ENCODE measurements around the gene USP2. TPM values are rescaled to one million over a fixed set of nuclear protein-coding genes. Genes with fewer than 3 reads are reported as not detected.

Gene USP2
- total and polyA plus RNA-seq, 7 experiments from 2014 or later, result 0.07 to 1.1 (median 0.43) TPM

DNA sequence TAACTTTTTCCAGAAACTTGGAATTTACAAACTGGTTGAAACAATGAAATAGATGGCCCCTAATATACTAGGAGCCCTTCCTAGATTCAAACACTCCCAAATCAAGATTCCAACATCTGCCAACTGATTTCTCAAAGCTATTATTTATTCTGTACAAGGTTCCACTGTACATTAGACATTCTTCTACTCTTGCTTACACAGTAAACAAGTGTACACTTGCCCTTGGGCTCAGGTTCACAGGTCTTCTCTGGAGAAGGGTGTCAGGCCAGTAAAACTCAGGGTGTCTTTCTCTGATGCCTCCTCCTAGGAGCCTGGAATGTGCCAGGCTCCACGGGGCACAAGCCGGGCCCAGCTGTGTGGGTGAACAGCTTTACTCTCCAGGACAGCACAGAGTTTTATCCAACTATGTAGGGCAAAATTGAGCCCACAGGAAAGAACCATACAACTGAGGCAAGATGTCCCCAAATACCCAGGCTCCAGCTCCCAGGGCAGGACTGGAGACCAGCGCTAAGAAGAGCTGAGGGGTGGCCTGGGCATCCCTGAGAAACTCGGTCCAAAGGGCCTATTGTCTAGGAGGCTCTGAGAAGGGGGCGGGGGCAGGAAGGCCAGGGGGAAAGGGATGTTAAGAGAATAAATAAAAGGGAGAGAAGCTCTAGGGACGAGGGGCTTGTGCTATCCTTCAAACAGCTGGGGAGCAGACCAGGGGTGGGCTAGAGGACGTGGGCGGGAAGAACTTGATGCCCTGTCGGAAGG lies 26.2 kb downstream of the USP2 start:
- no peak for ATAC-seq
- Mint-ChIP-seq H3K36me3 (no peaks in the 10 kb centered on the region), H3K4me3 (peak overlapping the region; percentile 14 to 96 (median 67)), H3K9me3 (no peaks in the 10 kb centered on the region), H3K4me1 (peaks cover 0 to 18% (median 5%) of the 10 kb centered on the region in 7 donors), H3K27ac (no peak overlapping the region), H3K27me3 (peaks cover 16 to 59% (median 36%) of the 10 kb centered on the region in 5 donors)
- Histone ChIP-seq H3K9me3 (ENCODE audit: control insufficient read depth in 2 of 3, low read length in 3 of 3) (no peaks in the 10 kb centered on the region), H3K4me1 (ENCODE audit: control insufficient read depth in 2 of 2, insufficient read depth in 2 of 2, low read length in 2 of 2) (no peaks in the 10 kb centered on the region), H3K36me3 (ENCODE audit: control insufficient read depth in 2 of 3, insufficient read depth in 3 of 3, low read length in 3 of 3) (no peaks in the 10 kb centered on the region), H3K27ac (ENCODE audit: low read depth, low read length) (no peak overlapping the region), H3K27me3 (ENCODE audit: control insufficient read depth in 2 of 2, insufficient read depth in 2 of 2, low read length in 2 of 2) (no peaks in the 10 kb centered on the region), H3K4me3 (ENCODE audit: low read length) (no peak overlapping the region)
- ChIA-PET CTCF (interaction anchor here (1.0 to 3.2 kb wide), 11 partner anchors 9 to 240 kb away, joined by 3 to 34 read pairs (median 6); partner anchors contain the start of gene USP2), POLR2A (interaction anchor here (0.8 to 2.4 kb wide), 4 partner anchors 18 to 119 kb away, joined by 4 to 6 read pairs (median 5); partner anchors contain the start of gene USP2)
- intact Hi-C loops (cut with micrococcal nuclease), result no loop called here
- no peak for DNase-seq

- no peaks in the 10 kb centered on the region for H3K4me1 ChIP-seq (ENCODE audit: control insufficient read depth in 2 of 2, insufficient read depth in 2 of 2, low read length in 2 of 2)
- H3K4me3 ChIP-seq (ENCODE audit: low read length), result no peak overlapping the region
- ATAC-seq (no peak), DNase-seq (no peak)
- intact Hi-C loops (cut with micrococcal nuclease), result no loop called here
- POLR2A ChIA-PET, result no interaction called here
- no peaks in the 10 kb centered on the region for H3K36me3 ChIP-seq (ENCODE audit: control insufficient read depth in 2 of 3, insufficient read depth in 3 of 3, low read length in 3 of 3)
- Mint-ChIP-seq H3K27ac (no peak overlapping the region), H3K4me3 (no peak overlapping the region), H3K27me3 (peaks cover 16 to 57% (median 36%) of the 10 kb centered on the region in 5 donors), H3K4me1 (peaks cover 0 to 18% (median 5%) of the 10 kb centered on the region in 7 donors), H3K9me3 (no peaks in the 10 kb centered on the region), H3K36me3 (no peaks in the 10 kb centered on the region)
- no peaks in the 10 kb centered on the region for H3K9me3 ChIP-seq (ENCODE audit: control insufficient read depth in 2 of 3, low read length in 3 of 3)
- CTCF ChIA-PET, result no interaction called here
- H3K27ac ChIP-seq (ENCODE audit: low read depth, low read length), result no peak overlapping the region
- no peaks in the 10 kb centered on the region for H3K27me3 ChIP-seq (ENCODE audit: control insufficient read depth in 2 of 2, insufficient read depth in 2 of 2, low read length in 2 of 2)
Measured at GRCh38 chr11:119352857-119353260, 28.6 kb downstream of the USP2 start.

DNA sequence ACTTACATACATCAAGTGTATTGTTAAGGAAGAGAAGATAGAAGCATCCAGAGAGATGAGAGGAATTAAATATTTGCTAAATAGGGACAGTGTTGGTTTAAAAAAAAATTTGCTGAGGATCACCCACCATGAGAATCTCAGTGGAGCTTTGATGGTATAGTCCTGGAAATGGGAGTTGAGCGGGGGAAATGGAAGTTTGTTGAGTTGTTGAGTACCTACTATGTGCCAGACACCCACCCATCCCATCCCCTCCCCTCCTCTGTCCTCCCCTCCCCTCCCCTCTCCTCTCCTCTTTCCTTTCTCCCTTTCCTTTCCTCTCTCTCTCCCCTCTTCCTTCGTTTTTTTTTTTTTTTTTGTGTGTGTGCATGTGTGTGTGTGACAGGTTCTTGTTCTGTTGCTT lies 30.3 kb downstream of the USP2 start:
- intact Hi-C loops (cut with micrococcal nuclease), result no loop called here
- Mint-ChIP-seq H3K4me1 (peaks cover 0 to 12% (median 3%) of the 10 kb centered on the region in 7 donors), H3K4me3 (no peak overlapping the region), H3K27me3 (peaks cover 16 to 59% (median 31%) of the 10 kb centered on the region in 5 donors), H3K36me3 (no peaks in the 10 kb centered on the region), H3K9me3 (no peaks in the 10 kb centered on the region), H3K27ac (peak overlapping the region in 1 of 9 donors; percentile 57)
- no peaks in the 10 kb centered on the region for H3K27me3 ChIP-seq (ENCODE audit: control insufficient read depth in 2 of 2, insufficient read depth in 2 of 2, low read length in 2 of 2)
- ChIA-PET CTCF (no interaction called here), POLR2A (interaction anchor here (0.7 kb wide), 1 partner anchor 16 kb away, joined by 3 read pairs; no protein-coding TSS in a partner anchor)
- DNase-seq (no peak), ATAC-seq (no peak)
- no peaks in the 10 kb centered on the region for H3K36me3 ChIP-seq (ENCODE audit: control insufficient read depth in 2 of 3, insufficient read depth in 3 of 3, low read length in 3 of 3)
- no peak overlapping the region for H3K27ac ChIP-seq (ENCODE audit: low read depth, low read length)
- H3K4me3 ChIP-seq (ENCODE audit: low read length), result no peak overlapping the region
- no peaks in the 10 kb centered on the region for H3K4me1 ChIP-seq (ENCODE audit: control insufficient read depth in 2 of 2, insufficient read depth in 2 of 2, low read length in 2 of 2)
- H3K9me3 ChIP-seq (ENCODE audit: control insufficient read depth in 2 of 3, low read length in 3 of 3), result no peaks in the 10 kb centered on the region

DNA sequence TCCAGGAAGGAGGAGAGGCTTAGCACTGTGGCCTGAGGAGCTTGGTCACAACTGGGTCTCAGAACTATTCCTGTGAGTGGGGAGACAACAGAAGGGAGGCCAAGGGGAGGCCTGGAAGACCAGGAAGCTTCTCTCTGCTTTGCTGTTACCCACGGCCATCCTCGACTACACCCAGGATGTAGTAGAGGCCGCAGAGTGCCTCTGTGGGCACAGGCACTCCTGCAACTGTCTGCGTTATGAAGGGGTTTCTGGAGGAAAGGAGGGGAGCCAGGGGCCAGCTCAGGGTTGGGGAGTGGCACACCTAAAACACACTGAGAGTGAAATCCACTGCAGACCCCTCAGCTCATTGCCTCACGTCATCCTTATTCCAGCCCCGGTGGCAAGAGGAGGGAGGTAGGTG lies 31.2 kb downstream of the USP2 start:
- POLR2A ChIA-PET, result interaction anchor here (0.7 kb wide), 1 partner anchor 15 kb away, joined by 3 read pairs; no protein-coding TSS in a partner anchor
- Mint-ChIP-seq H3K4me3 (no peak overlapping the region), H3K4me1 (peaks cover 0 to 5% (median 0%) of the 10 kb centered on the region in 7 donors), H3K36me3 (no peaks in the 10 kb centered on the region), H3K27me3 (peaks cover 13 to 51% (median 30%) of the 10 kb centered on the region in 5 donors), H3K9me3 (no peaks in the 10 kb centered on the region), H3K27ac (peak overlapping the region in 1 of 9 donors; percentile 71)
- Histone ChIP-seq H3K27me3 (ENCODE audit: control insufficient read depth in 2 of 2, insufficient read depth in 2 of 2, low read length in 2 of 2) (no peaks in the 10 kb centered on the region), H3K4me1 (ENCODE audit: control insufficient read depth in 2 of 2, insufficient read depth in 2 of 2, low read length in 2 of 2) (no peaks in the 10 kb centered on the region), H3K27ac (ENCODE audit: low read depth, low read length) (no peak overlapping the region), H3K9me3 (ENCODE audit: control insufficient read depth in 2 of 3, low read length in 3 of 3) (no peaks in the 10 kb centered on the region), H3K4me3 (ENCODE audit: low read length) (no peak overlapping the region), H3K36me3 (ENCODE audit: control insufficient read depth in 2 of 3, insufficient read depth in 3 of 3, low read length in 3 of 3) (no peaks in the 10 kb centered on the region)
- intact Hi-C loops (cut with micrococcal nuclease), result no loop called here
- ATAC-seq (no peak), DNase-seq (no peak)
- CTCF ChIA-PET, result interaction anchor here (0.7 kb wide), 1 partner anchor 45 kb away, joined by 3 read pairs; no protein-coding TSS in a partner anchor

DNA sequence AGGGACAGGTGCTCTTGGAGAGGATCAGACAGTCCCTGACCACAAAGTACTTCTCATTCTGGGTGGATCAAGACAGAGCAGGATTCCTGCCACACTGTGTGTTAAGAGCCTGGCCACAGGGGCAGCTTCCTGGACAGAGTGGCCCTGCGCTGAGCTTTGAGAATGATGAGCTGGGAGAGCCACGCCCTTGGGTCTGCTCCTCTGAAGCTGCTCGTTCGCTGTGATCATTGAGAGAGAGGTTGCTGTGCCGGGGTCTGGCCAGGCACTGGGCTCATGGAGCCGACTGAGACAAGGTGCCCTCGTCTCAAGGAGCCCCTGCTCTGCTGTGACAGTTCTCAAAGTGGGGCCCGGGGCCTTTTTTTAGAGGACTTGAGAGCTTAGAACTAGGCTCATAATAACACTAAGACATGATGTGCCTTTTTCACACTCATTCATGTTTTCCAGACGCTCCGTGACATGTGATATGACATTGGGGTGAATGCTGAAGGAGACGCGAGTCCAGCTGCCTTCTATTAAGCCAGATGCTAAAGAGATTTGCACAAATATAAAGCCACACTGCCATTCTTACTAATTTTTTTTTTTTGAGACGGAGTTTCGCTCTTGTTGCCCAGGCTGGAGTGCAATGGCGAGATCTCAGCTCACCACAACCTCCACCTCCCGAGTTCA lies 33.4 kb downstream of the USP2 start:
- Histone ChIP-seq H3K27me3 (ENCODE audit: control insufficient read depth in 2 of 2, insufficient read depth in 2 of 2, low read length in 2 of 2) (no peaks in the 10 kb centered on the region), H3K4me1 (ENCODE audit: control insufficient read depth in 2 of 2, insufficient read depth in 2 of 2, low read length in 2 of 2) (no peaks in the 10 kb centered on the region), H3K36me3 (ENCODE audit: control insufficient read depth in 2 of 3, insufficient read depth in 3 of 3, low read length in 3 of 3) (no peaks in the 10 kb centered on the region), H3K27ac (ENCODE audit: low read depth, low read length) (no peak overlapping the region), H3K4me3 (ENCODE audit: low read length) (no peak overlapping the region), H3K9me3 (ENCODE audit: control insufficient read depth in 2 of 3, low read length in 3 of 3) (no peaks in the 10 kb centered on the region)
- CTCF ChIA-PET, result interaction anchor here (0.6 to 1.7 kb wide), 2 partner anchors 10 to 127 kb away, joined by 5 read pairs; no protein-coding TSS in a partner anchor
- POLR2A ChIA-PET, result no interaction called here
- H3K4me1 Mint-ChIP-seq, result peaks cover 0 to 5% (median 0%) of the 10 kb centered on the region in 7 donors
- H3K27me3 Mint-ChIP-seq, result peaks cover 12 to 49% (median 30%) of the 10 kb centered on the region in 5 donors
- DNase-seq (no peak), ATAC-seq (no peak)
- H3K9me3 Mint-ChIP-seq, result no peaks in the 10 kb centered on the region
- no peaks in the 10 kb centered on the region for H3K36me3 Mint-ChIP-seq
- intact Hi-C loops (cut with micrococcal nuclease), result no loop called here
- no peak overlapping the region for H3K4me3 Mint-ChIP-seq
- H3K27ac Mint-ChIP-seq, result peak overlapping the region in 1 of 9 donors; percentile 38

GRCh38 chr11:119347242-119347641 lies 34.2 kb downstream of the USP2 start:
- no peak overlapping the region for H3K4me3 ChIP-seq (ENCODE audit: low read length)
- no peaks in the 10 kb centered on the region for H3K36me3 ChIP-seq (ENCODE audit: control insufficient read depth in 2 of 3, insufficient read depth in 3 of 3, low read length in 3 of 3)
- no peak overlapping the region for H3K4me3 Mint-ChIP-seq
- DNase-seq (no peak), ATAC-seq (no peak)
- H3K9me3 ChIP-seq (ENCODE audit: control insufficient read depth in 2 of 3, low read length in 3 of 3), result no peaks in the 10 kb centered on the region
- H3K9me3 Mint-ChIP-seq, result no peaks in the 10 kb centered on the region
- ChIA-PET POLR2A (no interaction called here), CTCF (interaction anchor here (1.7 kb wide), 1 partner anchor 10 kb away, joined by 5 read pairs; no protein-coding TSS in a partner anchor)
- peaks cover 12 to 47% (median 26%) of the 10 kb centered on the region in 5 donors for H3K27me3 Mint-ChIP-seq
- no peaks in the 10 kb centered on the region for H3K4me1 ChIP-seq (ENCODE audit: control insufficient read depth in 2 of 2, insufficient read depth in 2 of 2, low read length in 2 of 2)
- H3K27ac ChIP-seq (ENCODE audit: low read depth, low read length), result no peak overlapping the region
- H3K27me3 ChIP-seq (ENCODE audit: control insufficient read depth in 2 of 2, insufficient read depth in 2 of 2, low read length in 2 of 2), result no peaks in the 10 kb centered on the region
- intact Hi-C loops (cut with micrococcal nuclease), result no loop called here
- peaks cover 0 to 5% (median 0%) of the 10 kb centered on the region in 7 donors for H3K4me1 Mint-ChIP-seq
- no peaks in the 10 kb centered on the region for H3K36me3 Mint-ChIP-seq
- H3K27ac Mint-ChIP-seq, result no peak overlapping the region
